ENCODE results near the gene PRKD3.
"Not testable (repeated sequence)": the region's sequence is repeated elsewhere in the genome, so short reads cannot be mapped to it uniquely, and the experiment has no call there.

The PRKD3 gene

GRCh38 chr2:37306024-37306423 is 18.6 kb downstream of the PRKD3 start:
- DNase-seq, result no peak

- no peak for DNase-seq
These were observed 21.9 kb downstream of the PRKD3 start for GRCh38 chr2:37302701-37303252.

- DNase-seq, result no peak
These were observed 23.2 kb downstream of the PRKD3 start for GRCh38 chr2:37301408-37301807.

- DNase-seq, result no peak
These were observed 24.1 kb downstream of the PRKD3 start for GRCh38 chr2:37300578-37300977.

GRCh38 chr2:37300146-37300545 is 24.5 kb downstream of the PRKD3 start:
- DNase-seq, result no peak

- DNase-seq, result no peak
These were observed 27.0 kb downstream of the PRKD3 start for GRCh38 chr2:37297632-37298031.

GRCh38 chr2:37295469-37296073 is 29.1 kb downstream of the PRKD3 start:
- DNase-seq, result no peak

GRCh38 chr2:37294858-37295257 is 29.8 kb downstream of the PRKD3 start:
- DNase-seq, result not testable (repeated sequence)

- DNase-seq, result no peak
These were observed 33.0 kb downstream of the PRKD3 start for GRCh38 chr2:37291680-37292079.

GRCh38 chr2:37287966-37288365 is 36.7 kb downstream of the PRKD3 start:
- no peak for DNase-seq

- DNase-seq, result no peak
These were observed 40.3 kb downstream of the PRKD3 start for GRCh38 chr2:37284381-37284780.

- no peak for DNase-seq
These were observed 41.4 kb downstream of the PRKD3 start for GRCh38 chr2:37283207-37283606.

GRCh38 chr2:37282746-37283145 is 41.9 kb downstream of the PRKD3 start:
- no peak for DNase-seq

GRCh38 chr2:37281916-37282315 is 42.7 kb downstream of the PRKD3 start:
- no peak for DNase-seq

GRCh38 chr2:37276291-37276690 is 48.3 kb downstream of the PRKD3 start:
- DNase-seq, result no peak
